Parathyroid adenoma (tissue), 2 donors: ENCODE data around the gene BCKDK.
A peak's percentile ranks its signal among the peaks of the same experiment; 100 is the strongest.

Source experiments
- H2AFZ ChIP-seq: fragments of 300-600 bp; sonication (generic); one replicate; pipeline ENCODE4 v1.7.0; 2017; ENCODE audit warnings: antibody characterized with exemption, mild to moderate bottlenecking
- H3K27ac ChIP-seq: fragments of 300-600 bp; sonication (generic); one replicate; pipeline ENCODE4 v1.7.0; 2017
- H3K27me3 ChIP-seq: fragments of 300-600 bp; sonication (generic); one replicate; pipeline ENCODE4 v1.7.0; 2017; ENCODE audit warnings: low read length; ENCODE audit not compliant: control insufficient read depth, insufficient read depth
- H3K36me3 ChIP-seq: fragments of 300-600 bp; sonication (generic); one replicate; pipeline ENCODE4 v1.7.0; 2017; ENCODE audit warnings: low read length; ENCODE audit not compliant: control insufficient read depth, insufficient read depth
- H3K4me1 ChIP-seq: fragments of 300-600 bp; sonication (generic); one replicate; pipeline ENCODE4 v1.7.0; 2017; ENCODE audit warnings: control low read depth
- H3K4me2 ChIP-seq: fragments of 300-600 bp; sonication (generic); one replicate; pipeline ENCODE4 v1.7.0; 2017; ENCODE audit warnings: low read length
- H3K4me3 ChIP-seq: fragments of 300-600 bp; sonication (generic); one replicate; pipeline ENCODE4 v1.7.0; 2017; ENCODE audit warnings: low read depth, low read length
- H3K79me2 ChIP-seq: fragments of 300-600 bp; sonication (generic); one replicate; pipeline ENCODE4 v1.7.0; 2017; ENCODE audit warnings: control low read depth
- H3K9ac ChIP-seq: fragments of 300-600 bp; sonication (generic); one replicate; pipeline ENCODE4 v1.7.0; 2017; ENCODE audit warnings: mild to moderate bottlenecking
- H3K9me3 ChIP-seq: fragments of 300-600 bp; sonication (generic); one replicate; pipeline ENCODE4 v1.7.0; 2017; ENCODE audit warnings: low read length; ENCODE audit not compliant: control insufficient read depth
- TF ChIP-seq, protein P1 (sequence below): fragments of 300-600 bp; sonication (generic); IDR thresholded peaks from one replicate; pipeline ENCODE4 v1.7.0; 2017; ENCODE audit warnings: antibody characterized with exemption, mild to moderate bottlenecking
- donor health status: primary hyperparathyroidism.

The BCKDK gene

DNA sequence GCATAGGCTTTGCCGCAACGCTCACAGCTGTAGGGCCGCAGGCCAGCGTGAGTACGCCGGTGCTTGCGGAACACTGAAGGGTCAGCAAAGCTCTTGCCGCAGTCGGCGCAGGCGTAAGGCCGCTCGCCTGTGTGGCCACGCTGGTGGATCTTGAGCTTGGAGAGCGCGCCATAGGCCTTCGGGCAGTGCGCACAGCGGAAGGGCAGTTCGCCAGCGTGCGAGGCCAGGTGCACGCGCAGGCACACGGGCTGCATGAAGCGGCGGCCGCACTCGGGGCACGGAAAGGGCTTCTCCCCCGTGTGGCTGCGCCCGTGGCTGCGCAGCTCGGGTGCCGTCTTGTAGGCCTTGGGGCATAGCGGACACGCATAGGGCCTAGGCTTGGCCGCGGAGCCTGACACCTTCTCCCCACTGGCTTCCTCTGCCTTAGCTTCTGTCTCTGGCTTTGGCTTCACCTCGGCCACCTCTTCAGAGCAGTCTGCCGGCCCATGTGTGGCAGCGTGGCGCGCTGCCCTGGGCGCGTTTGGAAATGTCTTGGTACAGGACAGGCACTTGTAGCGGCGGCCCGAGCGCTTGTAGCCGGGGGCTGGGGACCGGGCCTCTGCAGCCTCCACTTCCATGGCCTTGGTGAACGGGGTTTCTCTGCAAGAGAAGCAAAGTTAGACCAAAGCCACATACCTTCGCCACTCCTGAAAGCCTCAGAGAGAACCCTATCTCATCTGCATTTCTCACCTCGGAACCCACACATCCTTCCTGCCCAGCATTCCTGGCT lies 44.2 kb upstream of the BCKDK start:
- peak overlapping the region; percentile 11 for H3K27ac ChIP-seq

DNA sequence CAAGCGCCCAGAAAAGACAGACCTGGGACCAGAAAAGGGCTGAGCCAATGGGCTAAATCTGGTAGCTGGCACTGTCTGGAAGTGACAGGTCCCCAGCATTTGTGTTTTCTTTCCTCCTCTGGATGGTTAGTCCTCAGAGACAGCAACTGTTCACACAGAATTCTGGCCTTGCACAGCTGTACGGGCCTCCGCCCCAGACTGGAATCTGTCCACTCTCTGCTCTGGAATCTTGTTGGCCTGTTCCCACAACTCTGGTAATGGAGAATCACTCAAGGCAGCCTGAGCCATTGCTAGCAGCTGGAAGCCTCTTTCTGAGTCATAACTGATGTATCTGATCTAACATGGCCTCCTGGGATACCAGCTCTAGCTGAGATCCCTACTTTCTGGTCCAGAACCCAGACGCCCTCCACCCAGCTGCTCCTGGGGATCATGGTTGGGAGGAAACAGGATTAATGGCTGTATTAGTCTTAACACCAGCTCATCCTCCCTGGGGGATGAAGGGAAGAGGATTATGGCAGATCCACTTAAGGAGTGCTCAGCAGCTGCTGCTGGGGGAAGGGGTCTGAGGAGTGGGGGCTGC lies 43.2 kb upstream of the BCKDK start:
- Histone ChIP-seq H3K27me3 (no peaks in the 10 kb centered on the region), H3K9ac (no peak overlapping the region), H3K4me1 (no peaks in the 10 kb centered on the region), H3K4me2 (no peak overlapping the region), H3K79me2 (no peaks in the 10 kb centered on the region), H3K4me3 (no peak overlapping the region), H3K9me3 (no peaks in the 10 kb centered on the region), H2AFZ (no peak overlapping the region), H3K36me3 (no peaks in the 10 kb centered on the region), H3K27ac (no peak overlapping the region)
- TF ChIP-seq, protein P1, sequence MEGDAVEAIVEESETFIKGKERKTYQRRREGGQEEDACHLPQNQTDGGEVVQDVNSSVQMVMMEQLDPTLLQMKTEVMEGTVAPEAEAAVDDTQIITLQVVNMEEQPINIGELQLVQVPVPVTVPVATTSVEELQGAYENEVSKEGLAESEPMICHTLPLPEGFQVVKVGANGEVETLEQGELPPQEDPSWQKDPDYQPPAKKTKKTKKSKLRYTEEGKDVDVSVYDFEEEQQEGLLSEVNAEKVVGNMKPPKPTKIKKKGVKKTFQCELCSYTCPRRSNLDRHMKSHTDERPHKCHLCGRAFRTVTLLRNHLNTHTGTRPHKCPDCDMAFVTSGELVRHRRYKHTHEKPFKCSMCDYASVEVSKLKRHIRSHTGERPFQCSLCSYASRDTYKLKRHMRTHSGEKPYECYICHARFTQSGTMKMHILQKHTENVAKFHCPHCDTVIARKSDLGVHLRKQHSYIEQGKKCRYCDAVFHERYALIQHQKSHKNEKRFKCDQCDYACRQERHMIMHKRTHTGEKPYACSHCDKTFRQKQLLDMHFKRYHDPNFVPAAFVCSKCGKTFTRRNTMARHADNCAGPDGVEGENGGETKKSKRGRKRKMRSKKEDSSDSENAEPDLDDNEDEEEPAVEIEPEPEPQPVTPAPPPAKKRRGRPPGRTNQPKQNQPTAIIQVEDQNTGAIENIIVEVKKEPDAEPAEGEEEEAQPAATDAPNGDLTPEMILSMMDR, result no peak

More for the DNA sequence above, 44.2 kb upstream of the BCKDK start:
- H3K9ac ChIP-seq, result no peak overlapping the region
- H3K36me3 ChIP-seq, result no peaks in the 10 kb centered on the region
- TF ChIP-seq, protein P1, result no peak
- no peaks in the 10 kb centered on the region for H3K4me1 ChIP-seq
- H3K9me3 ChIP-seq, result no peaks in the 10 kb centered on the region
- no peaks in the 10 kb centered on the region for H3K27me3 ChIP-seq
- H3K4me2 ChIP-seq, result no peak overlapping the region
- H2AFZ ChIP-seq, result no peak overlapping the region
- no peak overlapping the region for H3K4me3 ChIP-seq
- no peaks in the 10 kb centered on the region for H3K79me2 ChIP-seq

DNA sequence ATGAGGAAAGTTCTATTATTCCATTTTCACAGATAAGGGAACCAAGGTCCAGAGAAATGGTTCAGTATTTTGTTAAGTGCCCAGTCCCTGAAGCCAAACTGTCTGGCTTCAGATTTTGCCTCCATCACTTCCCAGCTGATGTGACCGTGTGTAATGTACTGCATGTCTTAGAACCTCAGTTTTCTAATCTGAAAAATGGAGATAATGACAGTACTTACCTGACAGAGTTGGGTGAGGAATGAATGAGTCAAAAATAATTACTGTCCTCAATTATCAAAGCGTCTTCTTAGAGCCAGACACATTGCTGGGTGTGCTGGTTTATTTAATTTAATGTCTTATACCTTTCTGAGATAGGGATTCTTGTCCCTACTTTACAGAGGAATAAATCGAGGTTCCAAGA lies 40.8 kb upstream of the BCKDK start:
- Histone ChIP-seq H3K36me3 (no peaks in the 10 kb centered on the region), H3K9ac (no peak overlapping the region), H3K79me2 (peaks cover 2% of the 10 kb centered on the region), H3K4me2 (no peak overlapping the region), H3K4me3 (no peak overlapping the region), H2AFZ (no peak overlapping the region), H3K4me1 (no peaks in the 10 kb centered on the region), H3K27me3 (no peaks in the 10 kb centered on the region), H3K27ac (no peak overlapping the region), H3K9me3 (no peaks in the 10 kb centered on the region)
- TF ChIP-seq, protein P1, result no peak

DNA sequence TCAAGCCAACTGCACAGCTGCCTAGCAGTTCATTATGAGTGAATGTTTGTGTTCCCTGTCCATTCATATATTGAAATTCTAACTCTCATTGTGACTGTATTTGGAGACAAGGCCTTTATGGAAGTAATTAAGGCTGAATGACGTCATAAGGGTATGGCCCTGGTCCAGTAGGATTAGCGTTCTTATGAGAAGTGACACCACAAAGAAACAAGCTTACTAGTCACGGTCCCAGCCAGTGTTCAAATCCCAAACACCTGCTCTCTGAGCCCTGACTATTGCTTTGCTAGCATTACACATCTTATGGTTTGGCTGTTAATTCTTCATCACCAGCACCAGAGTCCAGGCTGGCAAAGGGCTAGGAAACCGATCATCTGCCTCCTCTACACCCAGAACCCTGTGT lies 36.3 kb upstream of the BCKDK start:
- Histone ChIP-seq H3K36me3 (no peaks in the 10 kb centered on the region), H2AFZ (peak overlapping the region; percentile 97), H3K9me3 (no peaks in the 10 kb centered on the region), H3K9ac (no peak overlapping the region), H3K4me1 (peaks cover 2% of the 10 kb centered on the region), H3K27me3 (no peaks in the 10 kb centered on the region), H3K79me2 (peaks cover 2% of the 10 kb centered on the region), H3K27ac (no peak overlapping the region), H3K4me3 (no peak overlapping the region), H3K4me2 (no peak overlapping the region)
- TF ChIP-seq, protein P1, result no peak
